CD8-positive, alpha-beta memory T cell (primary cell): ENCODE data around the gene BLNK. TPM values are rescaled to one million over a fixed set of nuclear protein-coding genes. Genes with fewer than 3 reads are reported as not detected.
A peak's percentile ranks its signal among the peaks of the same experiment; 100 is the strongest.
"Not testable (repeated sequence)": the region's sequence is repeated elsewhere in the genome, so short reads cannot be mapped to it uniquely, and the experiment has no call there.

ENCODE experiments used
- CTCF ChIA-PET: fragments of 350-600 bp; sonication (Branson Sonifier 250); formaldehyde crosslinking; loops from one replicate; lab custom pipeline; 2021; ENCODE audit warnings: antibody characterized with exemption; lab: Charles Lee
- POLR2A ChIA-PET: fragments of 350-600 bp; sonication (Branson Sonifier 250); formaldehyde crosslinking; loops from one replicate; lab custom pipeline; 2021; ENCODE audit warnings: antibody characterized with exemption; lab: Charles Lee
- DNase-seq, 5 donors: peaks; one replicate each; pipeline versions ENCODE4 v3.0.0 to v3.0.0-alpha.2; 2020 to 2022; ENCODE audit warnings: mixed read lengths in 1 of 5
- H3K27ac ChIP-seq: one replicate; pipeline ENCODE4 v1.7.0; 2013; ENCODE audit warnings: low read depth, mild to moderate bottlenecking, low read length, moderate library complexity
- H3K27me3 ChIP-seq: 2 replicates; pipeline ENCODE4 v1.7.0; 2013; ENCODE audit warnings: low read length, mild to moderate bottlenecking; ENCODE audit not compliant: insufficient read depth, poor library complexity, severe bottlenecking
- H3K36me3 ChIP-seq: 2 replicates; pipeline ENCODE4 v1.7.0; 2013; ENCODE audit warnings: mild to moderate bottlenecking, low read length, moderate library complexity; ENCODE audit not compliant: insufficient read depth
- H3K4me1 ChIP-seq: 2 replicates; pipeline ENCODE4 v1.7.0; 2013; ENCODE audit warnings: mild to moderate bottlenecking, low read length, moderate library complexity; ENCODE audit not compliant: insufficient read depth
- H3K4me3 ChIP-seq: 2 replicates; pipeline ENCODE4 v1.7.0; 2013; ENCODE audit warnings: mild to moderate bottlenecking, low read length
- H3K9me3 ChIP-seq: 2 replicates; pipeline ENCODE4 v1.7.0; 2013; ENCODE audit warnings: mild to moderate bottlenecking, low read length
- H3K27ac Mint-ChIP-seq, 8 donors: one replicate each; pipeline ENCODE4 v1.8.0; 2020 to 2021; ENCODE audit warnings: mixed read lengths in 8 of 8, mild to moderate bottlenecking in 6 of 8, inconsistent platforms in 3 of 8, moderate library complexity in 3 of 8
- H3K27me3 Mint-ChIP-seq, 2 donors: one replicate each; pipeline ENCODE4 v1.8.0; 2020 to 2021; ENCODE audit warnings: mixed read lengths in 2 of 2, mild to moderate bottlenecking in 1 of 2, moderate library complexity in 1 of 2
- H3K36me3 Mint-ChIP-seq, 3 donors: one replicate each; pipeline ENCODE4 v1.8.0; 2020 to 2021; ENCODE audit warnings: mixed read lengths in 3 of 3, inconsistent platforms in 1 of 3, mild to moderate bottlenecking in 1 of 3
- H3K4me1 Mint-ChIP-seq, 3 donors: one replicate each; pipeline ENCODE4 v1.8.0; 2020 to 2021; ENCODE audit warnings: mixed read lengths in 3 of 3, inconsistent platforms in 1 of 3, mild to moderate bottlenecking in 1 of 3
- H3K4me3 Mint-ChIP-seq, 7 donors: one replicate each; pipeline ENCODE4 v1.8.0; 2020 to 2021; ENCODE audit warnings: mixed read lengths in 7 of 7, mild to moderate bottlenecking in 6 of 7, moderate library complexity in 4 of 7, inconsistent platforms in 2 of 7
- H3K9me3 Mint-ChIP-seq, 5 donors: one replicate each; pipeline ENCODE4 v1.8.0; 2020 to 2022; ENCODE audit warnings: mixed read lengths in 5 of 5, mild to moderate bottlenecking in 3 of 5, moderate library complexity in 2 of 5, inconsistent platforms in 1 of 5
- polyA plus RNA-seq: library from polyadenylated mRNA; unstranded; fragments of 300-500 nt; fragmentation: Illumina TruSeq; gene quantifications from one replicate; pipeline ENCODE4 v1.2.3, GENCODE V29; 2021
- total RNA-seq, 2 experiments: library from RNA; stranded (reverse); gene quantifications; one replicate each; pipeline ENCODE4 v1.2.3, GENCODE V29; 2021

BLNK gene
- total and polyA plus RNA-seq, 3 experiments from 2014 or later: not detected

DNA sequence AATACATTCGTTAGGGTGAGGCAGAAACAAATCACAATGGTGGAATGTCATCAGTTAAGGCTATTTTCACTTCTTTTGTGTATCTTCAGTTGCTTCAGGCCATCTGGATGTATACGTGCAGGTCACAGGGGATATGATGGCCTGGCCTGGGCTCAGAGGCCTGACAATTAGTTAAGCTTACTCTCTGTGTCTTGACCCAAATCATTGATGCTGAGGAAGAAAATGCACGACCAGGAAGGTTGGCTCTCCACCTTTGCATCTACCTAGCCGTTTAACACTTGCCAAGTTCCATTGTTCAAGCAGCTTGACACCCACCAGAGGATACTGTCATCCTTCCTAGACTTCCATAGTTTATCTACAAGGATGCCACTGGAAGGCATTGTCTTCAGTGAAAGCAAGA lies 37.5 kb upstream of the BLNK start:
- H3K27me3 ChIP-seq, H3K4me3 Mint-ChIP-seq, H3K9me3 Mint-ChIP-seq, H3K27ac ChIP-seq, H3K4me1 Mint-ChIP-seq, H3K9me3 ChIP-seq, H3K4me1 ChIP-seq, POLR2A ChIA-PET, H3K36me3 Mint-ChIP-seq, DNase-seq, H3K4me3 ChIP-seq, CTCF ChIA-PET, H3K27ac Mint-ChIP-seq, H3K36me3 ChIP-seq: not testable (repeated sequence)
- peaks cover 7 to 59% of the 10 kb centered on the region in 2 donors for H3K27me3 Mint-ChIP-seq

DNA sequence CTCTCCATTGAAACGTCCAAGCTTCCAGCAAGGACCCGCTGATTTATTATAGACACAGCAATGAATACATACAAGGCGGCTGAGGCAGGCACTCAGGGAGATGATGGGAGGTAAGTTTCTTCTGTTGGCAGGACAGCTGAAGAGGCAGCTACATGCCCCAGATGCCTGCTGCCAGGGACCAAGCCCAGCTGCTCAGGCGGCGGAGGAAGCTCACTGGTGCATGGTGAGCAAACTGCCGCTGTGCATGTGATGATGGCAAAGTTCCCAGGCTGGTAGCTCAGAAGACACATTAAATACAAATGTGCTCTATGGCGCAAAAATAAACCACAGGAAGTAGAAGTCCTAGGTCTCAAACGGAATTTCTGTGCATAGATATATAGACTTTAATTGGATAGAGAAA lies 35.1 kb upstream of the BLNK start:
- CTCF ChIA-PET: no interaction called here
- POLR2A ChIA-PET: no interaction called here
- H3K4me3 Mint-ChIP-seq: no peak overlapping the region

DNA sequence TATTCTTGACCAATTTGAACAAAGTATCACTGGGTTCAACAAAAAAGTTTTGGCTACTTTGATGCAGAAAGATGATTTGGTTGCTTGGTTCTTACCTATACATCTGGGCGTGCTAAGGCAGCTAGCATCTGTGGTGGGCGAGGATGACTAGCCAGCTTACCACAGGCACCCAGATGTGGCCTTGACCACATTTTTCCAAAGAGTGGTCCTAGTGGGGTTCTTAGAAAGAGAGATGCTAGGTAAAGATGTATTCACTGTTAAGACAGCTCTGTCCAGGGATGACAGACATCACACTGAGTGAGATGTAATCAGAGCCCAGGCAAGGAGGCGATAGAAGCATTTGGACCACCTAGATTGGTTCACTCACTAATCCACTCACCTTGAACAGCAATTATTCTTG lies 33.6 kb upstream of the BLNK start:
- Histone ChIP-seq H3K9me3 (no peaks in the 10 kb centered on the region), H3K27ac (no peak overlapping the region), H3K4me1 (peaks cover 26% of the 10 kb centered on the region), H3K4me3 (no peak overlapping the region), H3K27me3 (peaks cover 4% of the 10 kb centered on the region), H3K36me3 (no peaks in the 10 kb centered on the region)
- POLR2A ChIA-PET: no interaction called here
- no peak overlapping the region for H3K27ac Mint-ChIP-seq
- DNase-seq: no peak
- H3K9me3 Mint-ChIP-seq: peaks cover 0 to 3% (median 0%) of the 10 kb centered on the region in 5 donors
- CTCF ChIA-PET: no interaction called here
- no peak overlapping the region for H3K4me3 Mint-ChIP-seq
- H3K27me3 Mint-ChIP-seq: peaks cover 12 to 70% of the 10 kb centered on the region in 2 donors
- H3K4me1 Mint-ChIP-seq: no peaks in the 10 kb centered on the region
- no peaks in the 10 kb centered on the region for H3K36me3 Mint-ChIP-seq

More for the DNA sequence above, 35.1 kb upstream of the BLNK start:
- Mint-ChIP-seq H3K4me1 (no peaks in the 10 kb centered on the region), H3K27ac (no peak overlapping the region), H3K27me3 (peaks cover 5 to 60% of the 10 kb centered on the region in 2 donors), H3K9me3 (peaks cover 0 to 3% (median 0%) of the 10 kb centered on the region in 5 donors), H3K36me3 (no peaks in the 10 kb centered on the region)
- Histone ChIP-seq H3K27me3 (peaks cover 4% of the 10 kb centered on the region), H3K36me3 (no peaks in the 10 kb centered on the region), H3K27ac (no peak overlapping the region), H3K9me3 (no peaks in the 10 kb centered on the region), H3K4me1 (peaks cover 13% of the 10 kb centered on the region), H3K4me3 (no peak overlapping the region)
- no peak for DNase-seq

DNA sequence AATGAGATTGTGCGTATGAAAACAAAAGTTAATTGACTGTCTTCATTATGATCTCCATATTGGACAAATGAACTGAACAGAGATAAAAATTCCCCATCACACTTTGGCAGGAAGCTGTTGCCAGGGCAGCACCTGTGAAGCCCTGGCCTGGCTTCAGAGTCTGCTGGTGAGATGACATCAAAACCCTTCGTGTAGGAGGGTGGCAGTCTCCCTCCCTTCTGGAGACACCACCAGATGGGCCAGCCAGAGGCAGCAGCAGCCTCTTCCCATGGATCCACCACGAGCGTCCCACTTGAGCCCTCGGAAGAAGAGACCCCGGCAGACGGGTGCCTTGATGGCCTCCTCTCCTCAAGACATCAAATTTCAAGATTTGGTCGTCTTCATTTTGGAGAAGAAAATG lies 32.9 kb upstream of the BLNK start, which contains the start of gene DNTT:
Gene DNTT, plus strand, starts transcription at position 205 of the 400 bp plus-strand sequence. Its CDS starts 64 bp downstream, at position 269.
- no peaks in the 10 kb centered on the region for H3K36me3 Mint-ChIP-seq
- H3K4me1 Mint-ChIP-seq: peaks cover 5 to 7% (median 6%) of the 10 kb centered on the region in 3 donors
- CTCF ChIA-PET: no interaction called here
- Histone ChIP-seq H3K4me1 (peaks cover 33% of the 10 kb centered on the region), H3K36me3 (no peaks in the 10 kb centered on the region), H3K27ac (no peak within 1 kb of the TSS), H3K27me3 (peaks cover 4% of the 10 kb centered on the region), H3K9me3 (no peaks in the 10 kb centered on the region), H3K4me3 (no peak within 1 kb of the TSS)
- no peak within 1 kb of the TSS for H3K4me3 Mint-ChIP-seq
- DNase-seq: no peak
- POLR2A ChIA-PET: no interaction called here
- H3K27ac Mint-ChIP-seq: no peak within 1 kb of the TSS
- peaks cover 12 to 74% of the 10 kb centered on the region in 2 donors for H3K27me3 Mint-ChIP-seq
- H3K9me3 Mint-ChIP-seq: peaks cover 0 to 3% (median 0%) of the 10 kb centered on the region in 5 donors

DNA sequence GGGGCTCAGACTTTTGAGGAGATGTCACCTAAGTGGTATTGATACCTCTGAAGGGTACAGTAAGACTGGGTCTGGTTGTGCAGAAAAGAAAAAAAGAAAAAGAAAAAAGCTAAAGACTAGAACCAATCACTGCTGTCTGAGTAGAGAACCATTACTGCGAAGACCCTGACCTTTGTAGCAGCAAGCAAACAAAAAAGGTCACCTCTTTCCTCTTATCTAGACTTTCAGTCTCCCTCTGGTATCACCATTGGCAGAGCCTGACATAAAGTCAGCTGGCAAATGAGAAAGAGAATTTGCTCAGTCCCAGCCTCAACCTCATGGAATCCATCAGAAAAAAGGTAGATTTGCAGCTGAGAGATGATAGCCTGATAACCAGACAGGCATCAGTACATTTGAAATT lies 30.2 kb upstream of the BLNK start:
- H3K4me3 Mint-ChIP-seq: no peak overlapping the region
- CTCF ChIA-PET: no interaction called here
- Histone ChIP-seq H3K27me3 (peaks cover 4% of the 10 kb centered on the region), H3K36me3 (no peaks in the 10 kb centered on the region), H3K4me1 (peaks cover 51% of the 10 kb centered on the region), H3K4me3 (no peak overlapping the region), H3K27ac (no peak overlapping the region), H3K9me3 (no peaks in the 10 kb centered on the region)
- POLR2A ChIA-PET: no interaction called here
- peaks cover 17 to 79% of the 10 kb centered on the region in 2 donors for H3K27me3 Mint-ChIP-seq
- DNase-seq: no peak
- H3K9me3 Mint-ChIP-seq: no peaks in the 10 kb centered on the region
- H3K4me1 Mint-ChIP-seq: peaks cover 5 to 9% (median 6%) of the 10 kb centered on the region in 3 donors
- no peaks in the 10 kb centered on the region for H3K36me3 Mint-ChIP-seq
- no peak overlapping the region for H3K27ac Mint-ChIP-seq

DNA sequence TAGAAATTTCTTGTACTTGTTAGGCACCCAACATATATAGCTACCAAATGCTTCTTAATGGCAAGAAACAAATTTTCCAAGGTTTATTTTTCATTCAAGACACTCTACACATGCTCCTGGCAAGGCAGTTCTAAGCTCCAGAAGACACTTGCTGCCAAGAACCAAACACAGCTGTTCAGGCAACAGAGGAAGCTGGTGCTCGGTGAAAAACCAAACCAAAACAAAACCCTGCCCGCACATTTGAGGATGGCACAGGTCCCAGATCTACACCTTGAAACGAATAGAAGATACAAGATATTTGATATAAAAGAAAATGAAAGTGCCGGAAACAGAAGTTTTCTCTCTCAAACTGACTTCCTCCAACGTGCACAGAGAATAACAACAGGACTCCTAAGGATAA lies 28.0 kb upstream of the BLNK start:
- Histone ChIP-seq H3K4me3 (peak overlapping the region; percentile 24), H3K9me3 (no peaks in the 10 kb centered on the region), H3K4me1 (peaks cover 46% of the 10 kb centered on the region), H3K27me3 (peaks cover 4% of the 10 kb centered on the region), H3K36me3 (no peaks in the 10 kb centered on the region), H3K27ac (no peak overlapping the region)
- Mint-ChIP-seq H3K9me3 (no peaks in the 10 kb centered on the region), H3K4me1 (peaks cover 5 to 9% (median 6%) of the 10 kb centered on the region in 3 donors), H3K27ac (peak overlapping the region in 2 of 8 donors; percentile 30 to 48), H3K4me3 (peak overlapping the region in 2 of 7 donors; percentile 7 to 29), H3K27me3 (peaks cover 11 to 76% of the 10 kb centered on the region in 2 donors), H3K36me3 (no peaks in the 10 kb centered on the region)
- peak in 1 of 5 donors; percentile 64 for DNase-seq
- CTCF ChIA-PET: interaction anchor here (1.5 kb wide), 1 partner anchor 12 kb away, joined by 3 read pairs; no protein-coding TSS in a partner anchor
- POLR2A ChIA-PET: no interaction called here

DNA sequence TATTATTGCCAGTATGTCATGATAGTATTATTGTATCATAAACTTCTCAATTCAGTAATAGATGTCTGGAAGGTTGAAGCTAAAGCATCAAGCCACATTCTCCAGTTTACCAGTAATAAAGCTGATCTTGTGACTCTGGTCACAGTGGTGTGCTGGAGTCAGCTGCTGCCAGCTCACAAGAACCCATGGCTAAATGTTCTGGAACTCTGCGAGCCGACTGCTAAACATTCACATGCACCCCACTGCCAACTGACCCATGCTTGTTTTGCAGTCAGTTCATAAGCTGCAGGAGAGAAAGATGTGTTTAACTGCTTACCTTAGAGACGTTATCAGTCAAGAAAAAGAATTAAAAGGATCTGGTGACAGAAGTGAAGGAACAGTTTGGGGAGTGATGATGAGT lies 27.0 kb upstream of the BLNK start:
- Mint-ChIP-seq H3K9me3 (no peaks in the 10 kb centered on the region), H3K27me3 (peaks cover 11 to 74% of the 10 kb centered on the region in 2 donors), H3K4me1 (peaks cover 5 to 9% (median 6%) of the 10 kb centered on the region in 3 donors), H3K36me3 (no peaks in the 10 kb centered on the region), H3K4me3 (no peak overlapping the region), H3K27ac (no peak overlapping the region)
- no peak overlapping the region for H3K27ac ChIP-seq
- no peak overlapping the region for H3K4me3 ChIP-seq
- H3K9me3 ChIP-seq: no peaks in the 10 kb centered on the region
- H3K36me3 ChIP-seq: no peaks in the 10 kb centered on the region
- peaks cover 2% of the 10 kb centered on the region for H3K27me3 ChIP-seq
- peaks cover 46% of the 10 kb centered on the region for H3K4me1 ChIP-seq
- POLR2A ChIA-PET: no interaction called here
- CTCF ChIA-PET: interaction anchor here (0.6 kb wide), 1 partner anchor 20 kb away, joined by 3 read pairs; no protein-coding TSS in a partner anchor
- DNase-seq: no peak

DNA sequence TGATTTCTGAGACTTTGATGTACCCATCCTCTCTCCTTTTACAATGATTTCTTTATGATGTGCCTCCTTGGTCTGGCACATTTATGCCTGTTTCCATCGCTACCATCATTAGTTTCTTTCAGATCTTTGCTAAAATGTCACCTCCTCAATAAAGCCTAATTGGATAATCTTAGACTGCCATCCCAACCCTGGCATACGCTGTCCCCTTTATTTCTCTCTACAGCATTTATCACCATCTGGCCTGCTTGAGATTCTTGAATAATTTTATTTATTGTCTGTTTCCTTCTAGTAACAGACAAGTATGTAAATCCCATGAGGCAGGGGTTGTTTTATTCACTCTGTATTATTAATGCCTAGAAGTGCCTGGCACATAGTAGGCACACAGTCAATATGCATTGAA lies 26.1 kb upstream of the BLNK start:
- ChIA-PET CTCF (no interaction called here), POLR2A (no interaction called here)
- no peak overlapping the region for H3K4me3 ChIP-seq
- H3K4me1 ChIP-seq: peaks cover 46% of the 10 kb centered on the region
- no peaks in the 10 kb centered on the region for H3K27me3 ChIP-seq
- H3K9me3 ChIP-seq: no peaks in the 10 kb centered on the region
- DNase-seq: no peak
- Mint-ChIP-seq H3K4me1 (peaks cover 5 to 9% (median 6%) of the 10 kb centered on the region in 3 donors), H3K27ac (no peak overlapping the region), H3K9me3 (no peaks in the 10 kb centered on the region), H3K27me3 (peaks cover 11 to 68% of the 10 kb centered on the region in 2 donors), H3K4me3 (no peak overlapping the region), H3K36me3 (no peaks in the 10 kb centered on the region)
- H3K27ac ChIP-seq: no peak overlapping the region
- H3K36me3 ChIP-seq: no peaks in the 10 kb centered on the region
